ENCODE data around the gene STATH. TPM values are rescaled to one million over a fixed set of nuclear protein-coding genes. Genes with fewer than 3 reads are reported as not detected.
"Not testable (repeated sequence)": the region's sequence is repeated elsewhere in the genome, so short reads cannot be mapped to it uniquely, and the experiment has no call there.

STATH gene
- total RNA-seq, 4 donors from 2014 or later: not detected

DNA sequence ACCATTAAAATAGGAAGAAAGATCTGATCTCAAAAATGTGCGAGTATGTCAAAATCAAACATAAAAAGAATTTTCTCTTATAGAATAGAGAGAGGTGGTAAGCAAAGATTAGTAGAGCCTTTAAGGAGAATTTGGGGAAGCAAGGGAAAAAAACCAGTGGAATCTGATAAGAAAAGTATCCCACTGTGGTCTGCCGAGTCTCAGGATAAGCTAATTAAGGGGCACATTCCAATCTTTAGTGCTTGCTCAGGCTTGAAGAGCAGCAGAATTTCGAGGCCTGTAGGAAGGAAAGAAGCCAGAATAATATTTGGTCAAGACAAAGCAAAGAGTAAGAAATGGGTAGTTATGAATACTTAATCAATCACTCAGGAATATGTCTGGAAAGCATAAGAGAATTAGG, 13.0 kb downstream of the STATH start:
- Histone ChIP-seq H3K9me3 (no peaks in the 10 kb centered on the region), H3K36me3 (no peaks in the 10 kb centered on the region), H3K27me3 (no peaks in the 10 kb centered on the region), H3K4me1 (no peaks in the 10 kb centered on the region), H3K27ac (no peak overlapping the region), H3K4me3 (no peak overlapping the region)
- 45 to 69% methylated on average over 3 of the region's 3 CpGs for WGBS, 2 donors (ENCODE audit: low coverage in 1 of 2)
- TF ChIP-seq, protein P1, sequence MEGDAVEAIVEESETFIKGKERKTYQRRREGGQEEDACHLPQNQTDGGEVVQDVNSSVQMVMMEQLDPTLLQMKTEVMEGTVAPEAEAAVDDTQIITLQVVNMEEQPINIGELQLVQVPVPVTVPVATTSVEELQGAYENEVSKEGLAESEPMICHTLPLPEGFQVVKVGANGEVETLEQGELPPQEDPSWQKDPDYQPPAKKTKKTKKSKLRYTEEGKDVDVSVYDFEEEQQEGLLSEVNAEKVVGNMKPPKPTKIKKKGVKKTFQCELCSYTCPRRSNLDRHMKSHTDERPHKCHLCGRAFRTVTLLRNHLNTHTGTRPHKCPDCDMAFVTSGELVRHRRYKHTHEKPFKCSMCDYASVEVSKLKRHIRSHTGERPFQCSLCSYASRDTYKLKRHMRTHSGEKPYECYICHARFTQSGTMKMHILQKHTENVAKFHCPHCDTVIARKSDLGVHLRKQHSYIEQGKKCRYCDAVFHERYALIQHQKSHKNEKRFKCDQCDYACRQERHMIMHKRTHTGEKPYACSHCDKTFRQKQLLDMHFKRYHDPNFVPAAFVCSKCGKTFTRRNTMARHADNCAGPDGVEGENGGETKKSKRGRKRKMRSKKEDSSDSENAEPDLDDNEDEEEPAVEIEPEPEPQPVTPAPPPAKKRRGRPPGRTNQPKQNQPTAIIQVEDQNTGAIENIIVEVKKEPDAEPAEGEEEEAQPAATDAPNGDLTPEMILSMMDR (IDR thresholded peaks at IDR 0.05): no peak
- no peak for TF ChIP-seq POLR2A (IDR thresholded peaks at IDR 0.05)
- no peak for TF ChIP-seq EP300 (IDR thresholded peaks at IDR 0.05; ENCODE audit: low read depth)
- no peak for TF ChIP-seq POLR2AphosphoS5 (IDR thresholded peaks at IDR 0.05)
- no peak for DNase-seq
- in situ Hi-C loops (cut with MboI; ENCODE audit: low pct_ligation_motif_present in 1 of 4, low pct_unique_long_range_greater_than_20kb in 1 of 4, low sequenced_read_pairs in 3 of 4) (no loop called here), intact Hi-C loops (cut with DNase I; ENCODE audit: low total_unique reads) (no loop called here)

GRCh38 chr4:70019006-70019405, 23.2 kb downstream of the STATH start:
- H3K4me1 ChIP-seq; in situ Hi-C loops (cut with MboI; ENCODE audit: low pct_ligation_motif_present in 1 of 4, low pct_unique_long_range_greater_than_20kb in 1 of 4, low sequenced_read_pairs in 3 of 4); H3K9me3 ChIP-seq; H3K36me3 ChIP-seq; intact Hi-C loops (cut with DNase I; ENCODE audit: low total_unique reads); DNase-seq; H3K27ac ChIP-seq; H3K4me3 ChIP-seq; H3K27me3 ChIP-seq: not testable (repeated sequence)
- WGBS, 2 donors (ENCODE audit: low coverage in 1 of 2): 73 to 100% methylated on average over 4 to 9 of the region's 10 CpGs

DNA sequence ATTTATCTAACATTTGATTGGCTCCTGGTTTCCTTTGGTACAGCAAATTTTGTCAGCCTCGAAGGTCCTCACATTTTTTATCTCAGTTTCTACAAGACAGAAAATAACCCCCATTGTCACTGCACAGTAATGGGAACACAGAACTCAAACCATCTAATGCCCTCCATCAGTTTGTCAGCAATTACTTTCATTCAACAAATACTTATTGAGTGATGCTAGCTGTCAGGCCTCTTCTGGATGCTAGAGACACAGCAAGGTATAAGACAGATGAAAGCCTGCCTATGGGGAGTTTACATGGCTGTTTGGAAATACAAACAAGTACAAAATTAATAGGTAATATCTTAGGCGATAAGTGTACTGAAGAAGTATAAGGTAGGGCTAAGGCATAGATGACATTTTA, 27.5 kb downstream of the STATH start:
- TF ChIP-seq, protein P1 (IDR thresholded peaks at IDR 0.05): no peak
- no peak for TF ChIP-seq POLR2A (IDR thresholded peaks at IDR 0.05)
- Histone ChIP-seq H3K9me3 (no peaks in the 10 kb centered on the region), H3K27me3 (no peaks in the 10 kb centered on the region), H3K4me3 (no peak overlapping the region), H3K36me3 (no peaks in the 10 kb centered on the region), H3K4me1 (no peaks in the 10 kb centered on the region), H3K27ac (no peak overlapping the region)
- DNase-seq: no peak
- in situ Hi-C loops (cut with MboI; ENCODE audit: low pct_ligation_motif_present in 1 of 4, low pct_unique_long_range_greater_than_20kb in 1 of 4, low sequenced_read_pairs in 3 of 4) (no loop called here), intact Hi-C loops (cut with DNase I; ENCODE audit: low total_unique reads) (no loop called here)
- WGBS, 2 donors (ENCODE audit: low coverage in 1 of 2): 79 to 81% methylated on average over 2 of the region's 2 CpGs

GRCh38 chr4:70027011-70027410, 31.2 kb downstream of the STATH start:
- in situ Hi-C loops (cut with MboI; ENCODE audit: low pct_ligation_motif_present in 1 of 4, low pct_unique_long_range_greater_than_20kb in 1 of 4, low sequenced_read_pairs in 3 of 4): no loop called here
- H3K36me3 ChIP-seq: no peaks in the 10 kb centered on the region
- 85 to 91% methylated on average over 5 of the region's 5 CpGs for WGBS, 2 donors (ENCODE audit: low coverage in 1 of 2)

GRCh38 chr4:70028159-70028558, 32.4 kb downstream of the STATH start, which contains the start of gene HTN3:
Gene HTN3 (plus strand): TSS chr4:70028459. CDS start chr4:70030741, 2,282 bp downstream.
- H3K4me1 ChIP-seq; DNase-seq; in situ Hi-C loops (cut with MboI; ENCODE audit: low pct_ligation_motif_present in 1 of 4, low pct_unique_long_range_greater_than_20kb in 1 of 4, low sequenced_read_pairs in 3 of 4); H3K4me3 ChIP-seq; H3K9me3 ChIP-seq; H3K27me3 ChIP-seq; intact Hi-C loops (cut with DNase I; ENCODE audit: low total_unique reads); H3K36me3 ChIP-seq; H3K27ac ChIP-seq: not testable (repeated sequence)
- WGBS, 2 donors (ENCODE audit: low coverage in 1 of 2): 86 to 90% methylated on average over 5 to 7 of the region's 7 CpGs

More at GRCh38 chr4:70027011-70027410, 31.2 kb downstream of the STATH start:
- Histone ChIP-seq H3K4me3 (no peak overlapping the region), H3K9me3 (no peaks in the 10 kb centered on the region), H3K27me3 (no peaks in the 10 kb centered on the region), H3K4me1 (no peaks in the 10 kb centered on the region), H3K27ac (no peak overlapping the region)
- intact Hi-C loops (cut with DNase I; ENCODE audit: low total_unique reads): no loop called here
- DNase-seq: no peak
- TF ChIP-seq, protein P1 (IDR thresholded peaks at IDR 0.05): no peak
- TF ChIP-seq POLR2AphosphoS5 (IDR thresholded peaks at IDR 0.05): no peak
- TF ChIP-seq POLR2A (IDR thresholded peaks at IDR 0.05): no peak
- TF ChIP-seq EP300 (IDR thresholded peaks at IDR 0.05; ENCODE audit: low read depth): no peak

DNA sequence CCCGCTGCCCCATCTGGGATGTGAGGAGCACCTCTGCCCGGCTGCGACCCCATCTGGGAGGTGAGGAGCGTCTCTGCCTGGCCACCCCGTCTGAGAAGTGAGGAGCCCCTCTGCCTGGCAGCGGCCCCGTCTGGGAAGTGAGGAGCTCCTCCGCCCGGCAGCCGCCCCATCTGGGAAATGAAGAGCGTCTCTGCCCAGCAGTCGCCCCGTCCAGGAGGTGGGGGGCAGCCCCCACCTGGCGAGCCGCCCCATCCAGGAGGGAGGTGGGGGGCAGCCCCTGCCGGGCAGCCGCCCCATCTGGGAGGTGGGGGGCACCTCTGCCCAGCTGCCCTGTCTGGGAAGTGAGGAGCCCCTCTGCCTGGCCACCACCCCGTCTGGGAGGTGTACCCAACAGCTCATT, 41.8 kb downstream of the STATH start:
- H3K4me3 ChIP-seq; DNase-seq; H3K9me3 ChIP-seq; in situ Hi-C loops (cut with MboI; ENCODE audit: low pct_ligation_motif_present in 1 of 4, low pct_unique_long_range_greater_than_20kb in 1 of 4, low sequenced_read_pairs in 3 of 4); H3K4me1 ChIP-seq; H3K36me3 ChIP-seq; intact Hi-C loops (cut with DNase I; ENCODE audit: low total_unique reads); H3K27ac ChIP-seq; H3K27me3 ChIP-seq: not testable (repeated sequence)
- 96% methylated on average over 18 of the region's 18 CpGs; no CpG with 5 or more reads in 1 of the 2 donors for WGBS, 2 donors (ENCODE audit: low coverage in 1 of 2)

DNA sequence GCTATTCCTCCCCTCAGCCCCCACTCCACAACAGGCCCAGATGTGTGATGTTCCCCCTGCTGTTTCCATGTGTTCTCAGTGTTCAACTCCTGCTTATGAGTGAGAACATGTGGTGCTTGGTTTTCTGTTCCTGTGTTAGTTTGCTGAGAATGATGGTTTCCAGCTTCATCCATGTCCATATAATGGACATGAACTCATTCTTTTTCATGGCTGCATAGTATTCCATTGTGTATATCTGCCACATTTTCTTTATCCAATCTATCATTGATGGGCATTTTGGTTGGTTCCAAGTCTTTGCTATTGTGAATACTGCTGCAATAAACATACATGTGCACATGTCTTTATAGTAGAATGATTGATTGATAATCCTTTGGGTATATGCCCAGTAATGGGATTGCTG, 44.2 kb downstream of the STATH start:
- in situ Hi-C loops (cut with MboI; ENCODE audit: low pct_ligation_motif_present in 1 of 4, low pct_unique_long_range_greater_than_20kb in 1 of 4, low sequenced_read_pairs in 3 of 4); H3K36me3 ChIP-seq; intact Hi-C loops (cut with DNase I; ENCODE audit: low total_unique reads); H3K27me3 ChIP-seq; H3K27ac ChIP-seq; H3K4me1 ChIP-seq; H3K9me3 ChIP-seq; H3K4me3 ChIP-seq; DNase-seq: not testable (repeated sequence)

Measured in transverse colon (tissue), 4 donors.